B cell (primary cell): ENCODE measurements around the gene ELL. TPM values are rescaled to one million over a fixed set of nuclear protein-coding genes. Genes with fewer than 3 reads are reported as not detected.

Experiments
- ATAC-seq: fragments of 200-7000 bp; cut with Tn5 transposase; one replicate; pipeline ENCODE4 v1.10.0; 2021; ENCODE audit warnings: low read depth, mild to moderate bottlenecking, moderate number of reproducible peaks, moderate library complexity
- CTCF ChIA-PET: fragments of 350-600 bp; sonication (Branson Sonifier 250); formaldehyde crosslinking; loops from one replicate; lab custom pipeline; 2021; ENCODE audit warnings: antibody characterized with exemption, inconsistent platforms; lab: Charles Lee
- POLR2A ChIA-PET: fragments of 350-600 bp; sonication (Branson Sonifier 250); formaldehyde crosslinking; loops from one replicate; lab custom pipeline; 2021; ENCODE audit warnings: antibody characterized with exemption; lab: Charles Lee
- DNase-seq: peaks from one replicate; pipeline ENCODE4 v3.0.0; 2013
- H2AFZ ChIP-seq: 2 replicates; pipeline ENCODE4 v1.6.1; 2012; ENCODE audit warnings: mild to moderate bottlenecking, low read depth, low read length; ENCODE audit not compliant: insufficient read depth, poor library complexity, severe bottlenecking
- H3K27ac ChIP-seq, 2 donors: 1 replicate in 1 of 2; 2 replicates in 1 of 2; pipeline ENCODE4 v1.5.1; 2012 to 2013; ENCODE audit warnings: low read length in 2 of 2, mild to moderate bottlenecking in 2 of 2, moderate library complexity in 1 of 2
- H3K27me3 ChIP-seq, 4 experiments: fragments of 200-600 bp in 1 of 4; sonication (generic) in 1 of 4; replicated peaks in 1 of 4; 1 replicate in 2 of 4; 2 replicates in 2 of 4; pipeline versions ENCODE4 v1.6.1 to v1.7.0; 2013 to 2016; ENCODE audit warnings: low read length in 3 of 4, mild to moderate bottlenecking in 2 of 4, mixed read lengths in 1 of 4, moderate library complexity in 1 of 4; ENCODE audit not compliant: insufficient read depth in 4 of 4, control insufficient read depth in 3 of 4; ENCODE audit errors: control extremely low read depth in 1 of 4
- H3K36me3 ChIP-seq, 2 experiments: replicated peaks in 1 of 2; 1 replicate in 1 of 2; 2 replicates in 1 of 2; pipeline versions ENCODE4 v1.6.1 to v1.7.1; 2013; ENCODE audit warnings: low read length in 1 of 2; ENCODE audit not compliant: insufficient read depth in 2 of 2, control insufficient read depth in 1 of 2; ENCODE audit errors: control extremely low read depth in 1 of 2, extremely low read depth in 1 of 2
- H3K4me1 ChIP-seq, 2 donors: fragments of 200-600 bp in 1 of 2; sonication (generic) in 1 of 2; 1 replicate in 1 of 2; 2 replicates in 1 of 2; pipeline versions ENCODE4 v1.5.1 to v1.6.1; 2013 to 2017; ENCODE audit warnings: low read length in 2 of 2; ENCODE audit not compliant: control insufficient read depth in 2 of 2, insufficient read depth in 2 of 2
- H3K4me2 ChIP-seq: replicated peaks from 2 replicates; pipeline ENCODE3; 2012; ENCODE audit warnings: mild to moderate bottlenecking, low read depth, low read length; ENCODE audit not compliant: poor library complexity, severe bottlenecking
- H3K4me3 ChIP-seq, 5 experiments: fragments of 200-600 bp in 1 of 5; sonication (generic) in 1 of 5; 1 replicate in 3 of 5; 2 replicates in 2 of 5; pipeline versions ENCODE4 v1.5.1 to v1.7.0; 2011 to 2016; ENCODE audit warnings: low read length in 4 of 5, mild to moderate bottlenecking in 4 of 5, low read depth in 2 of 5, control low read depth in 1 of 5, moderate library complexity in 1 of 5; ENCODE audit not compliant: insufficient read depth in 1 of 5; ENCODE audit errors: control extremely low read depth in 1 of 5, extremely low read depth in 1 of 5
- H3K79me2 ChIP-seq: fragments of 200-600 bp; sonication (generic); one replicate; pipeline ENCODE4 v1.6.0; 2016; ENCODE audit warnings: low read length; ENCODE audit not compliant: control insufficient read depth, insufficient read depth
- H3K9ac ChIP-seq: fragments of 200-600 bp; sonication (generic); 2 replicates; pipeline ENCODE4 v1.6.1; 2017; ENCODE audit warnings: mild to moderate bottlenecking, low read length, moderate library complexity
- H3K9me3 ChIP-seq, 3 donors: one replicate each; pipeline versions ENCODE4 v1.6.1 to v1.7.1; 2013; ENCODE audit warnings: low read length in 2 of 3; ENCODE audit not compliant: control insufficient read depth in 2 of 3, insufficient read depth in 1 of 3; ENCODE audit errors: control extremely low read depth in 1 of 3
- H4K20me1 ChIP-seq: 2 replicates; pipeline ENCODE4 v1.6.0; 2012; ENCODE audit warnings: mild to moderate bottlenecking, low read length; ENCODE audit not compliant: insufficient read depth, control insufficient read depth, poor library complexity, severe bottlenecking
- H3K27ac Mint-ChIP-seq: one replicate; pipeline ENCODE4 v1.8.0; 2021; ENCODE audit warnings: mixed read lengths
- H3K27me3 Mint-ChIP-seq: one replicate; pipeline ENCODE4 v1.8.0; 2021; ENCODE audit warnings: mixed read lengths
- H3K4me1 Mint-ChIP-seq: one replicate; pipeline ENCODE4 v1.8.0; 2021; ENCODE audit warnings: mixed read lengths
- H3K4me3 Mint-ChIP-seq: one replicate; pipeline ENCODE4 v1.8.0; 2021; ENCODE audit warnings: mixed read lengths
- H3K9me3 Mint-ChIP-seq: one replicate; pipeline ENCODE4 v1.8.0; 2022; ENCODE audit warnings: mixed read lengths; ENCODE audit not compliant: insufficient read depth
- EZH2 ChIP-seq: IDR thresholded peaks from 2 replicates; pipeline ENCODE4 v1.6.1; 2012; ENCODE audit warnings: borderline replicate concordance, low read depth, mild to moderate bottlenecking, moderate library complexity, low read length; ENCODE audit not compliant: insufficient read depth, poor library complexity, severe bottlenecking
- WGBS: methylation state at CpG from one replicate; pipeline ENCODE4 v1.1.5; 2013; ENCODE audit warnings: missing lambda C conversion rate; ENCODE audit not compliant: insufficient coverage; 5-methylcytosine and 5-hydroxymethylcytosine counted together
- intact Hi-C: fragments of 100-400 bp; cut with micrococcal nuclease; formaldehyde crosslinking; loops from one replicate; pipeline ENCODE4 v1.10.0; 2022
- polyA plus RNA-seq: library from polyadenylated mRNA; depleted of rRNA; stranded (reverse); fragments of >200 nt; gene quantifications from 2 replicates; pipeline ENCODE4 v1.2.3, GENCODE V29; 2012
- total RNA-seq, 2 donors: library from RNA; stranded (reverse); fragments of 120-200 nt in 1 of 2; gene quantifications; 1 replicate in 1 of 2; 2 replicates in 1 of 2; pipeline versions ENCODE4 v1.2.3 to v1.2.4, GENCODE V29; 2013 to 2022
- TF ChIP-seq, protein P1 (sequence below): fragments of 200-600 bp; IDR thresholded peaks from one replicate; pipeline ENCODE4 v1.8.0; 2022; ENCODE audit warnings: antibody characterized with exemption, mild to moderate bottlenecking

ELL gene
- total and polyA plus RNA-seq, 2 donors (not counting 1 experiment from before 2014, with no cell fraction given), result 21.2 to 31.4 TPM

- Histone ChIP-seq H3K27me3 (no peaks in the 10 kb centered on the region), H3K79me2 (peaks cover 80% of the 10 kb centered on the region), H3K9me3 (no peaks in the 10 kb centered on the region), H3K4me2 (no peak overlapping the region), H3K36me3 (peaks cover 0 to 4% of the 10 kb centered on the region in 2 experiments), H3K27ac (no peak overlapping the region), H2AFZ (no peak overlapping the region), H3K9ac (no peak overlapping the region), H3K4me1 (peaks cover 7 to 27% of the 10 kb centered on the region in 2 donors), H4K20me1 (peaks cover 66% of the 10 kb centered on the region), H3K4me3 (no peak overlapping the region)
- ATAC-seq (no peak), DNase-seq (no peak)
- intact Hi-C loops, result no loop called here
- CTCF ChIA-PET, result interaction anchor here (0.9 to 4.4 kb wide), 8 partner anchors 8 to 329 kb away, joined by 3 to 32 read pairs (median 8); partner anchors contain the start of genes KXD1, REX1BD and UBA52
- H3K4me1 Mint-ChIP-seq, result peaks cover 34% of the 10 kb centered on the region
- no peak overlapping the region for H3K4me3 Mint-ChIP-seq
- POLR2A ChIA-PET, result interaction anchor here (4.2 kb wide), 1 partner anchor 39 kb away, joined by 44 read pairs; the partner anchor contains the start of gene KXD1
- 97% methylated on average over 9 of the region's 9 CpGs for WGBS
- no peaks in the 10 kb centered on the region for H3K27me3 Mint-ChIP-seq
- TF ChIP-seq, protein P1, sequence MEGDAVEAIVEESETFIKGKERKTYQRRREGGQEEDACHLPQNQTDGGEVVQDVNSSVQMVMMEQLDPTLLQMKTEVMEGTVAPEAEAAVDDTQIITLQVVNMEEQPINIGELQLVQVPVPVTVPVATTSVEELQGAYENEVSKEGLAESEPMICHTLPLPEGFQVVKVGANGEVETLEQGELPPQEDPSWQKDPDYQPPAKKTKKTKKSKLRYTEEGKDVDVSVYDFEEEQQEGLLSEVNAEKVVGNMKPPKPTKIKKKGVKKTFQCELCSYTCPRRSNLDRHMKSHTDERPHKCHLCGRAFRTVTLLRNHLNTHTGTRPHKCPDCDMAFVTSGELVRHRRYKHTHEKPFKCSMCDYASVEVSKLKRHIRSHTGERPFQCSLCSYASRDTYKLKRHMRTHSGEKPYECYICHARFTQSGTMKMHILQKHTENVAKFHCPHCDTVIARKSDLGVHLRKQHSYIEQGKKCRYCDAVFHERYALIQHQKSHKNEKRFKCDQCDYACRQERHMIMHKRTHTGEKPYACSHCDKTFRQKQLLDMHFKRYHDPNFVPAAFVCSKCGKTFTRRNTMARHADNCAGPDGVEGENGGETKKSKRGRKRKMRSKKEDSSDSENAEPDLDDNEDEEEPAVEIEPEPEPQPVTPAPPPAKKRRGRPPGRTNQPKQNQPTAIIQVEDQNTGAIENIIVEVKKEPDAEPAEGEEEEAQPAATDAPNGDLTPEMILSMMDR, result no peak
- no peak for TF ChIP-seq EZH2
- no peaks in the 10 kb centered on the region for H3K9me3 Mint-ChIP-seq
- H3K27ac Mint-ChIP-seq, result no peak overlapping the region
Observed at GRCh38 chr19:18518639-18519038, 3.2 kb downstream of the ELL start.

GRCh38 chr19:18517606-18518005 lies 4.3 kb downstream of the ELL start:
- Mint-ChIP-seq H3K27me3 (no peaks in the 10 kb centered on the region), H3K4me3 (no peak overlapping the region), H3K27ac (no peak overlapping the region), H3K9me3 (no peaks in the 10 kb centered on the region), H3K4me1 (peaks cover 40% of the 10 kb centered on the region)
- H2AFZ ChIP-seq, result no peak overlapping the region
- peaks cover 0 to 4% of the 10 kb centered on the region in 2 experiments for H3K36me3 ChIP-seq
- no peaks in the 10 kb centered on the region for H3K27me3 ChIP-seq
- no peak overlapping the region for H3K4me2 ChIP-seq
- peaks cover 90% of the 10 kb centered on the region for H3K79me2 ChIP-seq
- H3K4me1 ChIP-seq, result peaks cover 5 to 24% of the 10 kb centered on the region in 2 donors
- ATAC-seq, result no peak
- H4K20me1 ChIP-seq, result peaks cover 74% of the 10 kb centered on the region
- ChIA-PET CTCF (interaction anchor here (3.9 kb wide), 1 partner anchor 72 kb away, joined by 32 read pairs; the partner anchor contains the start of gene REX1BD), POLR2A (no interaction called here)
- no peak overlapping the region for H3K27ac ChIP-seq
- intact Hi-C loops, result no loop called here
- no peaks in the 10 kb centered on the region for H3K9me3 ChIP-seq
- WGBS, result no CpG with 5 or more reads among the region's 4 CpGs
- no peak for DNase-seq
- H3K9ac ChIP-seq, result no peak overlapping the region
- no peak overlapping the region for H3K4me3 ChIP-seq
- TF ChIP-seq, protein P1, result no peak
- no peak for TF ChIP-seq EZH2
